Measurements from ENCODE around the gene APLP1. TPM values are rescaled to one million over a fixed set of nuclear protein-coding genes. Genes with fewer than 3 reads are reported as not detected.

Gene APLP1
- total and polyA plus RNA-seq, 4 donors: 0.08 to 0.51 (median 0.16) TPM; not detected in 1

DNA sequence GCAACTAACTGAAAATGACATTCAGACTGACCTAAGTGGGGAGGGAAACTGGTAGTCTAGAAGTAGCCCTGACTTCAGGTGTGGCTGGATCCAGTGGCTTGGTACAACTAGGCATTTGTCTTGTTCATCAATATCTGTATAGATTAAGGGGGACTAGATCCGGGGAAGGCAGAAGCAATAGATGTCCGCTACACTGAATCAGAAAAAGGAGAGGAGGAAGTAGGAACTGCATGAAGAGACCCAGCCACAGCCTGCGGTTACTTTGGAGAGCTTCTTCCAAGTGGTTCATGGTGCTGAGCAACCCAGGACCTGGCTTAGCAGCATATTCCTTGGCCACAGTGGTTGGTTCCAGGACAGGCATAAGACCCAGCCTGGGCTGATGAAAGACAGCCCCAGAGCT lies 45.8 kb upstream of the APLP1 start (continued):
- no peak for TF ChIP-seq REST (IDR thresholded peaks at IDR 0.05)
- TF ChIP-seq YY1 (IDR thresholded peaks at IDR 0.05): no peak
- TF ChIP-seq ATF3 (IDR thresholded peaks at IDR 0.05): no peak

DNA sequence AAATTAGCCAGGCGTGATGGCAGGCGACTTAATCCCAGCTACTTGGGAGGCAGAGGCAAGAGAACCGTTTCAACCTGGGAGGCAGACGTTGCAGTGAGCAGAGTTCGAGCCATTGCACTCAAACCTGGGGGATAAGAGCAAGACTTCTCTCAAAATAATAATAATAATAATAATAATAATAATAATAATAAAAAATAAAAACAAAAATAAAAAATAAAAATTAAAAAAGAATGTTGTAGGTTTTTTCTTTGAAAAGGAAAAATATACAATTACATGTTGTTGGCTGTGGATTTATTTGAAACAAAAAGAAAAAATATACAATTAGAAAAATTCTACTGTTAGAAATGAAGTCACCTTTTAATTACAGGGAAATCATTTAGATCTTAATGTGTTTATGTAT lies 44.2 kb upstream of the APLP1 start:
- peaks cover 0 to 5% (median 0%) of the 10 kb centered on the region in 4 donors for H3K27me3 ChIP-seq (ENCODE audit: control insufficient read depth in 4 of 4, insufficient read depth in 4 of 4, low read length in 3 of 4)
- no peak overlapping the region for H3K27ac ChIP-seq (ENCODE audit: low read depth in 1 of 2, low read length in 2 of 2)
- no peak for TF ChIP-seq JUND (IDR thresholded peaks at IDR 0.05)
- H3K36me3 ChIP-seq (ENCODE audit: control insufficient read depth in 4 of 4, insufficient read depth in 3 of 4, low read depth in 1 of 4, low read length in 3 of 4): no peaks in the 10 kb centered on the region
- no peak overlapping the region for H3K9ac ChIP-seq (ENCODE audit: low read depth in 1 of 2, low read length in 2 of 2)
- 84% methylated on average over 5 of the region's 5 CpGs for WGBS
- H3K4me1 ChIP-seq (ENCODE audit: control insufficient read depth in 4 of 4, insufficient read depth in 4 of 4, low read length in 3 of 4): peaks cover 0 to 8% (median 5%) of the 10 kb centered on the region in 4 donors
- H3K4me3 ChIP-seq (ENCODE audit: low read depth in 1 of 3, low read length in 3 of 3): no peak overlapping the region
- no peaks in the 10 kb centered on the region for H3K9me3 ChIP-seq (ENCODE audit: control insufficient read depth in 4 of 4, low read length in 3 of 4)
- DNase-seq (ENCODE audit: low spot score): no peak

- DNase-seq (ENCODE audit: low spot score): peak; percentile 69
- H3K4me3 ChIP-seq (ENCODE audit: low read depth in 1 of 3, low read length in 3 of 3): no peak overlapping the region
- H3K9me3 ChIP-seq (ENCODE audit: control insufficient read depth in 4 of 4, low read length in 3 of 4): no peaks in the 10 kb centered on the region
- no peaks in the 10 kb centered on the region for H3K4me1 ChIP-seq (ENCODE audit: control insufficient read depth in 4 of 4, insufficient read depth in 4 of 4, low read length in 3 of 4)
- no peaks in the 10 kb centered on the region for H3K36me3 ChIP-seq (ENCODE audit: control insufficient read depth in 4 of 4, insufficient read depth in 3 of 4, low read depth in 1 of 4, low read length in 3 of 4)
- no peak overlapping the region for H3K27ac ChIP-seq (ENCODE audit: low read depth in 1 of 2, low read length in 2 of 2)
- peaks cover 0 to 5% (median 2%) of the 10 kb centered on the region in 4 donors for H3K27me3 ChIP-seq (ENCODE audit: control insufficient read depth in 4 of 4, insufficient read depth in 4 of 4, low read length in 3 of 4)
- no peak overlapping the region for H3K9ac ChIP-seq (ENCODE audit: low read depth in 1 of 2, low read length in 2 of 2)
- 11% methylated on average over 12 of the region's 12 CpGs for WGBS
- TF ChIP-seq REST (IDR thresholded peaks at IDR 0.05) (peak; percentile 100), SP1 (IDR thresholded peaks at IDR 0.05) (no peak), FOXA1 (IDR thresholded peaks at IDR 0.05) (no peak), HNF4G (IDR thresholded peaks at IDR 0.05) (no peak), RAD21 (IDR thresholded peaks at IDR 0.05) (peak in 1 of 2 donors; percentile 13), FOXA2 (IDR thresholded peaks at IDR 0.05) (no peak), HNF4A (conservative IDR thresholded peaks at IDR 0.05) (no peak), TAF1 (conservative IDR thresholded peaks at IDR 0.05) (no peak), RXRA (IDR thresholded peaks at IDR 0.05) (no peak), JUND (IDR thresholded peaks at IDR 0.05) (no peak), YY1 (IDR thresholded peaks at IDR 0.05) (no peak), ATF3 (IDR thresholded peaks at IDR 0.05) (no peak), EGR1 (IDR thresholded peaks at IDR 0.05; ENCODE audit: low read depth in 2 of 2) (no peak), GABPA (IDR thresholded peaks at IDR 0.05 in 1 of 2, conservative IDR thresholded peaks at IDR 0.05 in 1 of 2) (no peak)
- TF ChIP-seq, protein P1, sequence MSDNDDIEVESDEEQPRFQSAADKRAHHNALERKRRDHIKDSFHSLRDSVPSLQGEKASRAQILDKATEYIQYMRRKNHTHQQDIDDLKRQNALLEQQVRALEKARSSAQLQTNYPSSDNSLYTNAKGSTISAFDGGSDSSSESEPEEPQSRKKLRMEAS (IDR thresholded peaks at IDR 0.05): peak; percentile 16
Measured at GRCh38 chr19:35828692-35829301, 39.6 kb upstream of the APLP1 start.

All from liver (tissue), 9 donors.